Measurements from ENCODE around the gene BRCA1. TPM values are rescaled to one million over a fixed set of nuclear protein-coding genes. Genes with fewer than 3 reads are reported as not detected.

Gene BRCA1
- total RNA-seq, 4 donors from 2014 or later, result 4.6 to 9.8 (median 6.9) TPM

DNA sequence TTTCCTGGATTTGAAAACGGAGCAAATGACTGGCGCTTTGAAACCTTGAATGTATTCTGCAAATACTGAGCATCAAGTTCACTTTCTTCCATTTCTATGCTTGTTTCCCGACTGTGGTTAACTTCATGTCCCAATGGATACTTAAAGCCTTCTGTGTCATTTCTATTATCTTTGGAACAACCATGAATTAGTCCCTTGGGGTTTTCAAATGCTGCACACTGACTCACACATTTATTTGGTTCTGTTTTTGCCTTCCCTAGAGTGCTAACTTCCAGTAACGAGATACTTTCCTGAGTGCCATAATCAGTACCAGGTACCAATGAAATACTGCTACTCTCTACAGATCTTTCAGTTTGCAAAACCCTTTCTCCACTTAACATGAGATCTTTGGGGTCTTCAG is 32.3 kb downstream of the BRCA1 start:
- no peak overlapping the region for H3K4me3 ChIP-seq
- TF ChIP-seq, protein P1, sequence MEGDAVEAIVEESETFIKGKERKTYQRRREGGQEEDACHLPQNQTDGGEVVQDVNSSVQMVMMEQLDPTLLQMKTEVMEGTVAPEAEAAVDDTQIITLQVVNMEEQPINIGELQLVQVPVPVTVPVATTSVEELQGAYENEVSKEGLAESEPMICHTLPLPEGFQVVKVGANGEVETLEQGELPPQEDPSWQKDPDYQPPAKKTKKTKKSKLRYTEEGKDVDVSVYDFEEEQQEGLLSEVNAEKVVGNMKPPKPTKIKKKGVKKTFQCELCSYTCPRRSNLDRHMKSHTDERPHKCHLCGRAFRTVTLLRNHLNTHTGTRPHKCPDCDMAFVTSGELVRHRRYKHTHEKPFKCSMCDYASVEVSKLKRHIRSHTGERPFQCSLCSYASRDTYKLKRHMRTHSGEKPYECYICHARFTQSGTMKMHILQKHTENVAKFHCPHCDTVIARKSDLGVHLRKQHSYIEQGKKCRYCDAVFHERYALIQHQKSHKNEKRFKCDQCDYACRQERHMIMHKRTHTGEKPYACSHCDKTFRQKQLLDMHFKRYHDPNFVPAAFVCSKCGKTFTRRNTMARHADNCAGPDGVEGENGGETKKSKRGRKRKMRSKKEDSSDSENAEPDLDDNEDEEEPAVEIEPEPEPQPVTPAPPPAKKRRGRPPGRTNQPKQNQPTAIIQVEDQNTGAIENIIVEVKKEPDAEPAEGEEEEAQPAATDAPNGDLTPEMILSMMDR (IDR thresholded peaks at IDR 0.05), result no peak
- TF ChIP-seq POLR2A (IDR thresholded peaks at IDR 0.05), result no peak
- no peak for TF ChIP-seq EP300 (IDR thresholded peaks at IDR 0.05)
- H3K27me3 ChIP-seq, result no peaks in the 10 kb centered on the region
- 43 to 50% methylated on average over 4 of the region's 4 CpGs for WGBS, 2 donors
- peaks cover 0 to 4% (median 0%) of the 10 kb centered on the region in 4 donors for H3K4me1 ChIP-seq
- no peaks in the 10 kb centered on the region for H3K9me3 ChIP-seq
- peaks cover 0 to 21% (median 0%) of the 10 kb centered on the region in 3 donors for H3K36me3 ChIP-seq
- H3K27ac ChIP-seq, result no peak overlapping the region
- DNase-seq (ENCODE audit: low spot score in 2 of 2), result no peak

DNA sequence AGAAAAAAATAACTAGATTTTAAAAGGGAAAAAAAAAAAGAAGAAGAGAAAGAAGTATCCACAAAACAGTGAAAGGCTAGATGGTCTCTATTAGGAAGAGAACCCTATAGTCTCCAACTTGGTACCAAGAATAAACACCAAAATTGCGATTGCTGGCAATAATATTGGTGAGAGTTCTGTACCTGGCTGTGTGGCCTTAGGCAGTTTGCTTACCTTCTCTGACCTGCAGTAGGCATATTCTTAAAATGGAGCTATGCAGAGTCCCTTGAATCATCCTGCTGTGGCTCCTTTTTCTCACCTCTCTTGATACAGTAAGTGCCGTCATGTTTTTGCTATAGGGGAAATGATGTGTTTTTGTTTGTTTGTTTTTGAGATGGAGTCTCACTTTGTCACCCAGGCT is 35.1 kb downstream of the BRCA1 start:
- 95 to 97% methylated on average over 2 of the region's 2 CpGs for WGBS, 2 donors
- DNase-seq (ENCODE audit: low spot score in 2 of 2), result no peak
- no peak for TF ChIP-seq EP300 (IDR thresholded peaks at IDR 0.05)
- TF ChIP-seq, protein P1 (IDR thresholded peaks at IDR 0.05), result no peak
- TF ChIP-seq POLR2A (IDR thresholded peaks at IDR 0.05), result no peak
- H3K27me3 ChIP-seq, result no peaks in the 10 kb centered on the region
- H3K4me3 ChIP-seq, result no peak overlapping the region
- peaks cover 0 to 4% (median 0%) of the 10 kb centered on the region in 4 donors for H3K4me1 ChIP-seq
- no peaks in the 10 kb centered on the region for H3K9me3 ChIP-seq
- H3K36me3 ChIP-seq, result peaks cover 0 to 21% (median 0%) of the 10 kb centered on the region in 3 donors
- H3K27ac ChIP-seq, result no peak overlapping the region

DNA sequence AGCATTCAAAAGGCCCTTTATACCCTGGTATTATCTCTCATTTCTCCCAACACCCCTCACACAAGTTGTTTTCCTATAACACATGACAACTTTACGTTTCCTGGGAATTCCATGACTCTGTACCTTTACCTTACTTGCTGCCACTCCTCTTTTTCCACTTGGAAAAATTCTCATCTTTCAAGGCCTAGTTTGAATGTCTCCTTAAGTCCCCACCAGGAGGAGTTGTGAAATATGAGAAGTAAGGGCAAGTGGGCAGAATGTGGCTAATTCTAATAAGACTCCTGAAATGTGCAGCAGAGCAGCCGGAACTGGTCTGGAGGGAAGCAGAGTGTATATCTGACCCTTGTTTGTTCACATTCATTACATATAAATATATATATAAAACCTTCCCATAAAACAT is 39.7 kb downstream of the BRCA1 start:
- no peaks in the 10 kb centered on the region for H3K4me1 ChIP-seq
- H3K27me3 ChIP-seq, result no peaks in the 10 kb centered on the region
- H3K9me3 ChIP-seq, result no peaks in the 10 kb centered on the region
- no peak overlapping the region for H3K4me3 ChIP-seq
- H3K36me3 ChIP-seq, result peaks cover 0 to 22% (median 0%) of the 10 kb centered on the region in 3 donors
- TF ChIP-seq EP300 (IDR thresholded peaks at IDR 0.05), result no peak
- TF ChIP-seq, protein P1 (IDR thresholded peaks at IDR 0.05), result no peak
- no peak for TF ChIP-seq POLR2A (IDR thresholded peaks at IDR 0.05)
- DNase-seq (ENCODE audit: low spot score in 2 of 2), result no peak
- no peak overlapping the region for H3K27ac ChIP-seq
- WGBS, 2 donors, result 63 to 66% methylated on average over 2 of the region's 2 CpGs

DNA sequence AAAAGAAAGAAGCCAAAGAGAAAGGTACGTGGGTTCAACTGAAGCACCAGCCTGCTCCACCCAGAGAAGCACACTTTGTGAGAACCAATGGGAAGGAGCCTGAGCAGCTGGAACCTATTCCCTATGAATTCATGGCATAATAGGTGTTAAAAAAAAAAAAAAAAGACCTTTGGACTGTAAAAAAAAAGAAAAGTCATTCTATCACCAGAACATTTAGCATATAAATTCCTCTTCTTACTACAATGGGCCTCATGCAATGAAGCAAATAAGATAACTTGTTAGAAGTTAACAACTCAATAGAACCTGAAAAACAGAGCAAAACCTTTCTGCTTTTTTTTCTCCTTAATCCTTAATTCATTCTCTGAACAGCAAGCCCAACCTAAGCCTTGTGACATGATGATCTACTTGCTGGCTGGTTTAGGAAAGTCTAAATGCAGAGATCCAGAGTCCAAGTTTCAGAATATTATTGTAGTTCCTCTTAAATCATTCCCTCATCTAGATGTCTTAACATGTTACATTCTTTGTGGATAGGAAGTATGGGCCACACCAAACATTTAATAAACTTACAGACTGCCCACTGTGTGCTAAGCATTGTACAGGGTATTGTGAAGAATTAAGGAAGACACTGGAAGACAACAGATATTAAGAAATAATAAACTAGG is 45.4 kb downstream of the BRCA1 start:
- H3K4me1 ChIP-seq, result no peaks in the 10 kb centered on the region
- H3K27me3 ChIP-seq, result no peaks in the 10 kb centered on the region
- TF ChIP-seq, protein P1 (IDR thresholded peaks at IDR 0.05), result no peak
- no peak for TF ChIP-seq POLR2A (IDR thresholded peaks at IDR 0.05)
- TF ChIP-seq EP300 (IDR thresholded peaks at IDR 0.05), result no peak
- no peak for DNase-seq (ENCODE audit: low spot score in 2 of 2)
- H3K4me3 ChIP-seq, result no peak overlapping the region
- 84 to 91% methylated on average over 1 of the region's 1 CpG for WGBS, 2 donors
- H3K9me3 ChIP-seq, result no peaks in the 10 kb centered on the region
- H3K36me3 ChIP-seq, result peaks cover 0 to 12% (median 0%) of the 10 kb centered on the region in 3 donors
- H3K27ac ChIP-seq, result no peak overlapping the region

DNA sequence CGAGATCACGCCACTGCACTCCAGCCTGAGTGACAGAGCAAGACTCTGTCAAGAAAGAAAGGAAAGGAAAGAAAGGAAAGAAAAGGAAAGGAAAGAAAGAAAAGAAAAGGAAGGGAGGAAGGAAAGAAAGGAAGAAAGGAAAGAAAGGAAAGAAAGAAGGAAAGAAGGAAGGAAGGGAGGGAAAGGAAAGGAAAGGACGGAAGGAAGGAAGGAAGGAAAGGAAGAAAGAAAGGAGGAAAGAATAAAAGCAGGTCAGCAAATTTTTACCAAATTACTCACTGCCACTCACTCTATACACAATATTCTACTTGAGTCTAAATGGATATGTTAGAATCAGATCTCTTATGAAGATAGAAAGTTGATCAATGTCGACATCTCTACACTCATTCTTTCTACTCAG is 50.3 kb downstream of the BRCA1 start:
- no peak for DNase-seq (ENCODE audit: low spot score in 2 of 2)
- TF ChIP-seq EP300 (IDR thresholded peaks at IDR 0.05), result no peak
- TF ChIP-seq, protein P1 (IDR thresholded peaks at IDR 0.05), result no peak
- Histone ChIP-seq H3K4me3 (no peak overlapping the region), H3K27ac (no peak overlapping the region), H3K27me3 (no peaks in the 10 kb centered on the region), H3K9me3 (no peaks in the 10 kb centered on the region), H3K36me3 (peaks cover 0 to 5% (median 0%) of the 10 kb centered on the region in 3 donors), H3K4me1 (no peaks in the 10 kb centered on the region)
- 95 to 96% methylated on average over 4 of the region's 4 CpGs for WGBS, 2 donors

All from tibial nerve (tissue), 4 donors.